ENCODE measurements around the gene CRNKL1. TPM values are rescaled to one million over a fixed set of nuclear protein-coding genes. Genes with fewer than 3 reads are reported as not detected.

CRNKL1 gene
- total RNA-seq, 1 donor from 2014 or later: 21.3 TPM

GRCh38 chr20:20023395-20023794 is 28.9 kb downstream of the CRNKL1 start:
- CTCF ChIA-PET: no interaction called here
- intact Hi-C loops (cut with micrococcal nuclease): no loop called here
- Mint-ChIP-seq H3K27me3 (no peaks in the 10 kb centered on the region), H3K36me3 (ENCODE audit: low read depth) (peaks cover 60% of the 10 kb centered on the region), H3K4me1 (peaks cover 23% of the 10 kb centered on the region), H3K4me3 (no peak overlapping the region), H3K27ac (no peak overlapping the region), H3K9me3 (no peaks in the 10 kb centered on the region)
- DNase-seq (no peak), ATAC-seq (ENCODE audit: low read depth) (no peak)
- POLR2A ChIA-PET: no interaction called here
- TF ChIP-seq, protein P1, sequence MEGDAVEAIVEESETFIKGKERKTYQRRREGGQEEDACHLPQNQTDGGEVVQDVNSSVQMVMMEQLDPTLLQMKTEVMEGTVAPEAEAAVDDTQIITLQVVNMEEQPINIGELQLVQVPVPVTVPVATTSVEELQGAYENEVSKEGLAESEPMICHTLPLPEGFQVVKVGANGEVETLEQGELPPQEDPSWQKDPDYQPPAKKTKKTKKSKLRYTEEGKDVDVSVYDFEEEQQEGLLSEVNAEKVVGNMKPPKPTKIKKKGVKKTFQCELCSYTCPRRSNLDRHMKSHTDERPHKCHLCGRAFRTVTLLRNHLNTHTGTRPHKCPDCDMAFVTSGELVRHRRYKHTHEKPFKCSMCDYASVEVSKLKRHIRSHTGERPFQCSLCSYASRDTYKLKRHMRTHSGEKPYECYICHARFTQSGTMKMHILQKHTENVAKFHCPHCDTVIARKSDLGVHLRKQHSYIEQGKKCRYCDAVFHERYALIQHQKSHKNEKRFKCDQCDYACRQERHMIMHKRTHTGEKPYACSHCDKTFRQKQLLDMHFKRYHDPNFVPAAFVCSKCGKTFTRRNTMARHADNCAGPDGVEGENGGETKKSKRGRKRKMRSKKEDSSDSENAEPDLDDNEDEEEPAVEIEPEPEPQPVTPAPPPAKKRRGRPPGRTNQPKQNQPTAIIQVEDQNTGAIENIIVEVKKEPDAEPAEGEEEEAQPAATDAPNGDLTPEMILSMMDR (IDR thresholded peaks at IDR 0.05): no peak

DNA sequence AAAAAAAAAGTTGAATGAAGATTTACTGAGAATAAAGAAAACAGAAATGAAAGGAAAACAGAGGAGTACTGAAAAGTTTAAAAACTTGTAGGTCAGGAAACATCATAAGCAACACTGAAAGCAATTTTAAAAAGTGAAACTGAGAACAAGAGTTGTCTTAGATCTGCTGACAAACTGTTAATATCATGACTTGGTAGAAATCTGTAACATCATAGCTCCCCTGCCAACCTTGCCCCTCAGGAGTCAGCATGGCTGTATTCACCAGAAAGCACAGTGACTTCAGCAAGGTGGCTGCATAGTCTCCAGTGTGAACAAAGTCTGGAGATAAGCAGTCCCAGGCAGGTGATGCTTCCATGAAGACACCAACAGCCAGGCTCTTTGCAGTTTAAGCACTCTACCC is 29.8 kb downstream of the CRNKL1 start:
- no peak for ATAC-seq (ENCODE audit: low read depth)
- CTCF ChIA-PET: no interaction called here
- DNase-seq: no peak
- Mint-ChIP-seq H3K4me1 (peaks cover 31% of the 10 kb centered on the region), H3K9me3 (no peaks in the 10 kb centered on the region), H3K27me3 (no peaks in the 10 kb centered on the region), H3K4me3 (no peak overlapping the region), H3K27ac (no peak overlapping the region), H3K36me3 (ENCODE audit: low read depth) (peaks cover 56% of the 10 kb centered on the region)
- TF ChIP-seq, protein P1 (IDR thresholded peaks at IDR 0.05): no peak
- POLR2A ChIA-PET: no interaction called here
- intact Hi-C loops (cut with micrococcal nuclease): no loop called here

- intact Hi-C loops (cut with micrococcal nuclease): no loop called here
- TF ChIP-seq, protein P1 (IDR thresholded peaks at IDR 0.05): no peak
- POLR2A ChIA-PET: no interaction called here
- peaks cover 51% of the 10 kb centered on the region for H3K36me3 Mint-ChIP-seq (ENCODE audit: low read depth)
- DNase-seq (no peak), ATAC-seq (ENCODE audit: low read depth) (no peak)
- CTCF ChIA-PET: no interaction called here
- H3K4me3 Mint-ChIP-seq: no peak overlapping the region
- no peaks in the 10 kb centered on the region for H3K27me3 Mint-ChIP-seq
- no peaks in the 10 kb centered on the region for H3K9me3 Mint-ChIP-seq
- peaks cover 35% of the 10 kb centered on the region for H3K4me1 Mint-ChIP-seq
- no peak overlapping the region for H3K27ac Mint-ChIP-seq
Measured at GRCh38 chr20:20021835-20022234, 30.4 kb downstream of the CRNKL1 start.

GRCh38 chr20:20020908-20021307 is 31.4 kb downstream of the CRNKL1 start:
- TF ChIP-seq, protein P1 (IDR thresholded peaks at IDR 0.05): no peak
- Mint-ChIP-seq H3K27ac (no peak overlapping the region), H3K9me3 (no peaks in the 10 kb centered on the region), H3K36me3 (ENCODE audit: low read depth) (peaks cover 45% of the 10 kb centered on the region), H3K4me1 (peaks cover 40% of the 10 kb centered on the region), H3K4me3 (no peak overlapping the region), H3K27me3 (no peaks in the 10 kb centered on the region)
- no peak for ATAC-seq (ENCODE audit: low read depth)
- POLR2A ChIA-PET: no interaction called here
- DNase-seq: no peak
- CTCF ChIA-PET: no interaction called here
- intact Hi-C loops (cut with micrococcal nuclease): no loop called here

- peak overlapping the region; percentile 59 for H3K4me3 Mint-ChIP-seq
- H3K27ac Mint-ChIP-seq: peak overlapping the region; percentile 30
- ChIA-PET CTCF (no interaction called here), POLR2A (interaction anchor here (1.6 kb wide), 1 partner anchor 33 kb away, joined by 3 read pairs; the partner anchor contains the start of genes CFAP61 and CRNKL1)
- H3K9me3 Mint-ChIP-seq: no peaks in the 10 kb centered on the region
- TF ChIP-seq, protein P1 (IDR thresholded peaks at IDR 0.05): no peak
- DNase-seq (no peak), ATAC-seq (ENCODE audit: low read depth) (no peak)
- peaks cover 30% of the 10 kb centered on the region for H3K36me3 Mint-ChIP-seq (ENCODE audit: low read depth)
- H3K27me3 Mint-ChIP-seq: no peaks in the 10 kb centered on the region
- intact Hi-C loops (cut with micrococcal nuclease): loop anchor here (5.0 to 10.0 kb wide), 3 partner anchors 312 to 1434 kb away; partner anchors contain the start of gene DTD1
- H3K4me1 Mint-ChIP-seq: peaks cover 41% of the 10 kb centered on the region
Measured at GRCh38 chr20:20019123-20019522, 33.1 kb downstream of the CRNKL1 start.

All from activated B cell treated with CpG ODN at 0.5 μM for 24 hours (primary cell).